Measurements from ENCODE around the gene GBP7. TPM values are rescaled to one million over a fixed set of nuclear protein-coding genes. Genes with fewer than 3 reads are reported as not detected.
A peak's percentile ranks its signal among the peaks of the same experiment; 100 is the strongest.

Gene GBP7
- total RNA-seq, 6 experiments from 2014 or later: 12.5 to 38.1 (median 23.6) TPM

DNA sequence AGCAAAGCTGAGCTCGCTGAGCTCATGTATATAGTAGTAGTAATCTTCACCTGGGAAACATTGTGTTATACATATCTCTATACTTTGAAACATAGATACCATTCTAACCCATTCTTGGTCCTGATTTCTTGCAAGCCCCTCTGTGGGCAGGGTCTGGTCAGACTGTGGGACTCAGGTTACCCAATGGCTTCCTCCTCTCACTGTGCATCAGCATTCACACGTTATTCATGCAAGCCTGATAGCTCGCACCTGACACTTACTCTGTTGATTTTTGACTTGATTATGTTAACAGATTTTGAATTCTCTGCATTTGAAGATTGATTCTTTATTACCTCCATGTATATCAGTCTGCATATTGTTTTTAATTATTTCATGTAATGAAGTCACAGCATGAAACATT is 1.3 kb downstream of the GBP7 start:
- TF ChIP-seq, protein P1, sequence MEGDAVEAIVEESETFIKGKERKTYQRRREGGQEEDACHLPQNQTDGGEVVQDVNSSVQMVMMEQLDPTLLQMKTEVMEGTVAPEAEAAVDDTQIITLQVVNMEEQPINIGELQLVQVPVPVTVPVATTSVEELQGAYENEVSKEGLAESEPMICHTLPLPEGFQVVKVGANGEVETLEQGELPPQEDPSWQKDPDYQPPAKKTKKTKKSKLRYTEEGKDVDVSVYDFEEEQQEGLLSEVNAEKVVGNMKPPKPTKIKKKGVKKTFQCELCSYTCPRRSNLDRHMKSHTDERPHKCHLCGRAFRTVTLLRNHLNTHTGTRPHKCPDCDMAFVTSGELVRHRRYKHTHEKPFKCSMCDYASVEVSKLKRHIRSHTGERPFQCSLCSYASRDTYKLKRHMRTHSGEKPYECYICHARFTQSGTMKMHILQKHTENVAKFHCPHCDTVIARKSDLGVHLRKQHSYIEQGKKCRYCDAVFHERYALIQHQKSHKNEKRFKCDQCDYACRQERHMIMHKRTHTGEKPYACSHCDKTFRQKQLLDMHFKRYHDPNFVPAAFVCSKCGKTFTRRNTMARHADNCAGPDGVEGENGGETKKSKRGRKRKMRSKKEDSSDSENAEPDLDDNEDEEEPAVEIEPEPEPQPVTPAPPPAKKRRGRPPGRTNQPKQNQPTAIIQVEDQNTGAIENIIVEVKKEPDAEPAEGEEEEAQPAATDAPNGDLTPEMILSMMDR (IDR thresholded peaks at IDR 0.05): no peak
- TF ChIP-seq POLR2A (IDR thresholded peaks at IDR 0.05): no peak
- H3K36me3 ChIP-seq: peaks cover 0 to 8% (median 0%) of the 10 kb centered on the region in 4 donors
- DNase-seq (no peak), ATAC-seq (peak; percentile 34 to 63 (median 44))
- WGBS (ENCODE audit: insufficient coverage, low coverage, low lambda C conversion rate, missing lambda C conversion rate): 29% methylated on average over 3 of the region's 3 CpGs
- H3K4me3 ChIP-seq: peak overlapping the region; percentile 30 to 57 (median 42)
- intact Hi-C loops (cut with DNase I): no loop called here
- peak overlapping the region; percentile 71 to 87 (median 84) for H3K27ac ChIP-seq
- no peaks in the 10 kb centered on the region for H3K27me3 ChIP-seq
- peaks cover 0 to 43% (median 11%) of the 10 kb centered on the region in 4 donors for H3K4me1 ChIP-seq
- no peaks in the 10 kb centered on the region for H3K9me3 ChIP-seq

DNA sequence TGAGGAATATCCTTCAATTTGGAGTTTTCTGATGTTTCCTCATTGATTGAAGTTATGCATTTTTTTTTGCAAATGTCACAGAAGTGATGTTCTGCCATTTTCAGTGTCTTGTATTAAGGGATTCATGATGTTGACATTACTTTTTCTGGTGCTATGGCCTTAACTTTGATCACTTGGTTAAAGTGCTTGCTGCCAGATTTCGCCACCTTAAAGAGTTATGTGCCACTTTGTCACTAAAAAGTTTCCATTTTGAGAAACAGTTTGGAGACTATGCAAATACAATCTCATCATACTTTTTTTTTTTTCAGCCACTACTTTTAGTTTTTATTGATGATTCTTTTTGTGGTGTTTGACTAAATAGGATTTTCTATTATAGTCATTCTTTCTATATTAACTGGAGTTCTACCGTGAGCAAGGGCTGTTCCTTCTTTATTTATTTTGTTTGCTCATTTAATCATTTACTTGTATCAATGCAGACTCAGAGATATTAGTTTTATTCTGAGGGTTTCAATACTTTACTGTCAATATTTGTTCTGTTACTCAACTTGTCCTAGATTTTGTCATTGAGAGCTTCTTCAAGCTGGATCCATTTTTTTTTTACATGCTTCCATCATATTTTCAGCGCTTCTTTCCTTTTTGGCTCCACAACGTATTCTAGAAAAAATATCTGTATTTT is 3.2 kb downstream of the GBP7 start:
- Histone ChIP-seq H3K27me3 (no peaks in the 10 kb centered on the region), H3K27ac (peak overlapping the region; percentile 13 to 87 (median 84)), H3K9me3 (no peaks in the 10 kb centered on the region), H3K4me1 (peaks cover 0 to 52% (median 11%) of the 10 kb centered on the region in 4 donors), H3K36me3 (peaks cover 0 to 8% (median 0%) of the 10 kb centered on the region in 4 donors), H3K4me3 (peak overlapping the region; percentile 6 to 57 (median 42))
- TF ChIP-seq POLR2A (IDR thresholded peaks at IDR 0.05): no peak
- TF ChIP-seq, protein P1 (IDR thresholded peaks at IDR 0.05): no peak
- intact Hi-C loops (cut with DNase I): no loop called here
- WGBS (ENCODE audit: insufficient coverage, low coverage, low lambda C conversion rate, missing lambda C conversion rate): 33% methylated on average over 4 of the region's 4 CpGs
- DNase-seq (peak in 1 of 3 donors; percentile 51), ATAC-seq (peak; percentile 33 to 70 (median 44))

DNA sequence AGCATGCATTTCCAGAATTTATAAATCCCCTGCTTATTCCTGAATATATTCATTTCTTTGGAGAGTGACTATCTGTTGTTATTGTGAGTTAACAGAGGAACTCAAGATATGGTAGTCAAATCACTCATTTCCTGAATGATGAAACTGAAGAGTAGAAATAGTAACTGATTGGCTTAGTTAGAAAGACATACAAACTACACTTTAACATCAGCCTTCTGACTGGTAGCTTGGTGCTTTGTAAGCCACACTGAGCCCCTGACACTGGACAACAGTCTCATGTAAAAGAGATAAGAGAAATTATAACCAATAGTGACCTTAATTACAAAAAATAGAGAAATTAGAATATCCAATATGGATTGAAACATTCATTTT is 4.8 kb downstream of the GBP7 start:
- Histone ChIP-seq H3K27me3 (no peaks in the 10 kb centered on the region), H3K4me3 (no peak overlapping the region), H3K36me3 (peaks cover 0 to 8% (median 0%) of the 10 kb centered on the region in 4 donors), H3K27ac (no peak overlapping the region), H3K9me3 (no peaks in the 10 kb centered on the region), H3K4me1 (peaks cover 0 to 47% (median 11%) of the 10 kb centered on the region in 4 donors)
- DNase-seq (no peak), ATAC-seq (no peak)
- TF ChIP-seq, protein P1 (IDR thresholded peaks at IDR 0.05): no peak
- no peak for TF ChIP-seq POLR2A (IDR thresholded peaks at IDR 0.05)
- intact Hi-C loops (cut with DNase I): no loop called here

DNA sequence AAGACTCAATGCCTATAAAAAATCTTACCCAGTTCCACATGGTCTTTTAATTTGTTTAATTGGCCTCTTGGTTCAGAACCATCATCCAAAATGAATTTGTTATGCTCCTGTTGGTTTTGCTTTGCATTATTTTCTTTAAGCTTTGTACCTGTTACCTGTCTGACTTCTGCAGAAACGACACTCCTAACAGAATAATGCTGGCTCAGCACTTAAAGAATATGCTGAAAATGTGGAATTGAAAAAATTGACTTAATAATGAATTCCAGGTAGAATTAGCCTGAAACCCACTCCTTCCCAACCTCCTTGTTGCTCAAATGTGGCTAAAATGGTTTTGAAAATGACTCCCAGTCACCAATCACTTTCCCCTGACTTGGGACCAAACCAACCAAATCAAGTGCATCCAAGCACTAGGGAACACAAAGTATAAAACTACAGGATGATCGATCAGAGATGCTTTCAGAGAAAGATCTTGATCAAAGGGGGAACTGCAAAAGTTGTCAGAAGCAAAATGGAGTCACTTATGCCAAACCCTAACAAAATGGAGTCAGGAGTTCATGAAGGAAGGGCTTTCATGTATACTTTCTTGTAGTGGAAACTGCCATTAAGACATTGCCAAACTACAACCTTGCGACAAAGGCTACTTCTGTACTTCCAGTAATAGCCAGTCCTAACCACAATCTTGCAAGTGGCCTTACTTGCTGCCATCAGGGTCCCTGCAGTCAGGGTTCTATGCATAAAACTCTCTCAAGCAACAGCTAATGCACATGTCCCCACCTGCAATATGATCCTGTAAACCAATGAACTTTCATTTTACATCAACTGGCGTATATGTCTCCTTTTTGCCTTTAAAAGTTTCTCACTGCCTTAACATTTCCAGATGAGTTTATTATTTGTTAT is 5.4 kb downstream of the GBP7 start:
- no peak overlapping the region for H3K4me3 ChIP-seq
- intact Hi-C loops (cut with DNase I): no loop called here
- WGBS (ENCODE audit: insufficient coverage, low coverage, low lambda C conversion rate, missing lambda C conversion rate): 68% methylated on average over 3 of the region's 4 CpGs
- H3K4me1 ChIP-seq: peaks cover 0 to 46% (median 11%) of the 10 kb centered on the region in 4 donors
- no peaks in the 10 kb centered on the region for H3K9me3 ChIP-seq
- TF ChIP-seq, protein P1 (IDR thresholded peaks at IDR 0.05): no peak
- no peak for TF ChIP-seq POLR2A (IDR thresholded peaks at IDR 0.05)
- peaks cover 0 to 10% (median 0%) of the 10 kb centered on the region in 4 donors for H3K36me3 ChIP-seq
- ATAC-seq (no peak), DNase-seq (no peak)
- H3K27ac ChIP-seq: no peak overlapping the region
- no peaks in the 10 kb centered on the region for H3K27me3 ChIP-seq

Measured in right lobe of liver (tissue), 6 donors.